Measurements from ENCODE around the gene IFIT1B. TPM values are rescaled to one million over a fixed set of nuclear protein-coding genes. Genes with fewer than 3 reads are reported as not detected.

Gene IFIT1B
- total and polyA plus RNA-seq, 4 experiments from 2014 or later = not detected

GRCh38 chr10:89421018-89421476 is 43.2 kb downstream of the IFIT1B start:
- H3K4me1 ChIP-seq (ENCODE audit: insufficient read depth, low read length) = peaks cover 38% of the 10 kb centered on the region
- H3K4me3 ChIP-seq (ENCODE audit: low read length in 2 of 2) = no peak overlapping the region
- H3K4me1 Mint-ChIP-seq = peaks cover 27 to 41% (median 33%) of the 10 kb centered on the region in 4 donors
- no peaks in the 10 kb centered on the region for H3K9me3 Mint-ChIP-seq
- CTCF ChIA-PET (ENCODE audit: partially characterized antibody) = interaction anchor here (1.1 kb wide), 1 partner anchor 141 kb away, joined by 3 read pairs; no protein-coding TSS in a partner anchor
- POLR2A ChIA-PET (ENCODE audit: partially characterized antibody) = no interaction called here
- no peak overlapping the region for H3K27ac ChIP-seq (ENCODE audit: low read depth, low read length)
- intact Hi-C loops (cut with micrococcal nuclease) = loop anchor here (10.0 kb wide), 1 partner anchor 374 kb away; no protein-coding TSS in a partner anchor
- DNase-seq = no peak
- no peaks in the 10 kb centered on the region for H3K9me3 ChIP-seq (ENCODE audit: control insufficient read depth in 1 of 2, low read length in 2 of 2)
- H3K27ac Mint-ChIP-seq = peak overlapping the region in 6 of 7 donors; percentile 5 to 71 (median 50)
- peaks cover 12 to 37% of the 10 kb centered on the region in 2 donors for H3K36me3 Mint-ChIP-seq
- H3K36me3 ChIP-seq (ENCODE audit: insufficient read depth, low read length) = peaks cover 7% of the 10 kb centered on the region
- no peaks in the 10 kb centered on the region for H3K27me3 ChIP-seq (ENCODE audit: insufficient read depth, low read length)
- H3K4me3 Mint-ChIP-seq = peak overlapping the region in 2 of 8 donors; percentile 17 to 31
- no peaks in the 10 kb centered on the region for H3K27me3 Mint-ChIP-seq

- Mint-ChIP-seq H3K4me3 (no peak overlapping the region), H3K27ac (no peak overlapping the region), H3K36me3 (peaks cover 8 to 19% of the 10 kb centered on the region in 2 donors), H3K4me1 (peaks cover 4 to 13% (median 7%) of the 10 kb centered on the region in 4 donors), H3K27me3 (peaks cover 0 to 3% of the 10 kb centered on the region in 2 donors), H3K9me3 (no peaks in the 10 kb centered on the region)
- CTCF ChIA-PET (ENCODE audit: partially characterized antibody) = interaction anchor here (1.2 kb wide), 1 partner anchor 1363 kb away, joined by 3 read pairs; no protein-coding TSS in a partner anchor
- Histone ChIP-seq H3K4me1 (ENCODE audit: insufficient read depth, low read length) (no peaks in the 10 kb centered on the region), H3K36me3 (ENCODE audit: insufficient read depth, low read length) (no peaks in the 10 kb centered on the region), H3K27me3 (ENCODE audit: insufficient read depth, low read length) (no peaks in the 10 kb centered on the region), H3K4me3 (ENCODE audit: low read length in 2 of 2) (no peak overlapping the region), H3K27ac (ENCODE audit: low read depth, low read length) (no peak overlapping the region), H3K9me3 (ENCODE audit: control insufficient read depth in 1 of 2, low read length in 2 of 2) (no peaks in the 10 kb centered on the region)
- no peak for DNase-seq
- POLR2A ChIA-PET (ENCODE audit: partially characterized antibody) = no interaction called here
- intact Hi-C loops (cut with micrococcal nuclease) = loop anchor here (5.0 to 10.0 kb wide), 2 partner anchors 370 to 1362 kb away; no protein-coding TSS in a partner anchor
These were observed 47.1 kb downstream of the IFIT1B start for GRCh38 chr10:89425000-89425399.

- peaks cover under 1 to 8% of the 10 kb centered on the region in 2 donors for H3K36me3 Mint-ChIP-seq
- no peaks in the 10 kb centered on the region for H3K36me3 ChIP-seq (ENCODE audit: insufficient read depth, low read length)
- intact Hi-C loops (cut with micrococcal nuclease) = loop anchor here (1.0 to 10.0 kb wide), 4 partner anchors 12 to 1361 kb away; partner anchors contain the start of gene IFIT5
- ChIA-PET CTCF (ENCODE audit: partially characterized antibody) (interaction anchor here (0.7 to 1.4 kb wide), 4 partner anchors 9 to 1361 kb away, joined by 3 to 4 read pairs (median 3); no protein-coding TSS in a partner anchor), POLR2A (ENCODE audit: partially characterized antibody) (no interaction called here)
- H3K9me3 Mint-ChIP-seq = no peaks in the 10 kb centered on the region
- no peak overlapping the region for H3K4me3 Mint-ChIP-seq
- no peaks in the 10 kb centered on the region for H3K9me3 ChIP-seq (ENCODE audit: control insufficient read depth in 1 of 2, low read length in 2 of 2)
- no peak overlapping the region for H3K27ac ChIP-seq (ENCODE audit: low read depth, low read length)
- no peak overlapping the region for H3K27ac Mint-ChIP-seq
- peaks cover 0 to 2% (median 1%) of the 10 kb centered on the region in 4 donors for H3K4me1 Mint-ChIP-seq
- H3K4me1 ChIP-seq (ENCODE audit: insufficient read depth, low read length) = no peaks in the 10 kb centered on the region
- no peaks in the 10 kb centered on the region for H3K27me3 ChIP-seq (ENCODE audit: insufficient read depth, low read length)
- DNase-seq = peak in 3 of 5 donors; percentile 21 to 35 (median 28)
- H3K4me3 ChIP-seq (ENCODE audit: low read length in 2 of 2) = no peak overlapping the region
- H3K27me3 Mint-ChIP-seq = peaks cover 0 to 3% of the 10 kb centered on the region in 2 donors
These were observed 48.5 kb downstream of the IFIT1B start for GRCh38 chr10:89426230-89426868.

GRCh38 chr10:89427629-89428028 is 49.8 kb downstream of the IFIT1B start:
- peaks cover 0 to 2% of the 10 kb centered on the region in 2 donors for H3K36me3 Mint-ChIP-seq
- CTCF ChIA-PET (ENCODE audit: partially characterized antibody) = interaction anchor here (0.8 to 1.3 kb wide), 3 partner anchors 9 to 137 kb away, joined by 3 read pairs; no protein-coding TSS in a partner anchor
- peaks cover 0 to 3% of the 10 kb centered on the region in 2 donors for H3K27me3 Mint-ChIP-seq
- no peaks in the 10 kb centered on the region for H3K9me3 Mint-ChIP-seq
- Histone ChIP-seq H3K27ac (ENCODE audit: low read depth, low read length) (no peak overlapping the region), H3K27me3 (ENCODE audit: insufficient read depth, low read length) (no peaks in the 10 kb centered on the region), H3K4me3 (ENCODE audit: low read length in 2 of 2) (no peak overlapping the region), H3K4me1 (ENCODE audit: insufficient read depth, low read length) (no peaks in the 10 kb centered on the region), H3K36me3 (ENCODE audit: insufficient read depth, low read length) (no peaks in the 10 kb centered on the region), H3K9me3 (ENCODE audit: control insufficient read depth in 1 of 2, low read length in 2 of 2) (no peaks in the 10 kb centered on the region)
- DNase-seq = no peak
- intact Hi-C loops (cut with micrococcal nuclease) = loop anchor here (5.0 to 10.0 kb wide), 2 partner anchors 367 to 1360 kb away; no protein-coding TSS in a partner anchor
- POLR2A ChIA-PET (ENCODE audit: partially characterized antibody) = no interaction called here
- H3K4me3 Mint-ChIP-seq = no peak overlapping the region
- H3K4me1 Mint-ChIP-seq = no peaks in the 10 kb centered on the region
- H3K27ac Mint-ChIP-seq = peak overlapping the region in 1 of 7 donors; percentile 37

GRCh38 chr10:89428877-89429276 is 51.0 kb downstream of the IFIT1B start:
- Mint-ChIP-seq H3K36me3 (no peaks in the 10 kb centered on the region), H3K27ac (no peak overlapping the region), H3K4me3 (no peak overlapping the region), H3K27me3 (peaks cover 0 to 3% of the 10 kb centered on the region in 2 donors), H3K9me3 (no peaks in the 10 kb centered on the region), H3K4me1 (no peaks in the 10 kb centered on the region)
- H3K27ac ChIP-seq (ENCODE audit: low read depth, low read length) = no peak overlapping the region
- no peaks in the 10 kb centered on the region for H3K27me3 ChIP-seq (ENCODE audit: insufficient read depth, low read length)
- intact Hi-C loops (cut with micrococcal nuclease) = loop anchor here (5.0 to 10.0 kb wide), 2 partner anchors 366 to 1358 kb away; no protein-coding TSS in a partner anchor
- ChIA-PET CTCF (ENCODE audit: partially characterized antibody) (interaction anchor here (0.7 to 1.3 kb wide), 3 partner anchors 11 to 526 kb away, joined by 3 to 4 read pairs (median 3); no protein-coding TSS in a partner anchor), POLR2A (ENCODE audit: partially characterized antibody) (no interaction called here)
- no peaks in the 10 kb centered on the region for H3K4me1 ChIP-seq (ENCODE audit: insufficient read depth, low read length)
- no peaks in the 10 kb centered on the region for H3K9me3 ChIP-seq (ENCODE audit: control insufficient read depth in 1 of 2, low read length in 2 of 2)
- no peak overlapping the region for H3K4me3 ChIP-seq (ENCODE audit: low read length in 2 of 2)
- no peak for DNase-seq
- H3K36me3 ChIP-seq (ENCODE audit: insufficient read depth, low read length) = no peaks in the 10 kb centered on the region

- ChIA-PET CTCF (ENCODE audit: partially characterized antibody) (no interaction called here), POLR2A (ENCODE audit: partially characterized antibody) (no interaction called here)
- Histone ChIP-seq H3K36me3 (ENCODE audit: insufficient read depth, low read length) (no peaks in the 10 kb centered on the region), H3K27me3 (ENCODE audit: insufficient read depth, low read length) (no peaks in the 10 kb centered on the region), H3K27ac (ENCODE audit: low read depth, low read length) (no peak overlapping the region), H3K4me3 (ENCODE audit: low read length in 2 of 2) (no peak overlapping the region), H3K9me3 (ENCODE audit: control insufficient read depth in 1 of 2, low read length in 2 of 2) (no peaks in the 10 kb centered on the region), H3K4me1 (ENCODE audit: insufficient read depth, low read length) (no peaks in the 10 kb centered on the region)
- H3K27ac Mint-ChIP-seq = no peak overlapping the region
- intact Hi-C loops (cut with micrococcal nuclease) = no loop called here
- no peaks in the 10 kb centered on the region for H3K4me1 Mint-ChIP-seq
- no peaks in the 10 kb centered on the region for H3K9me3 Mint-ChIP-seq
- no peaks in the 10 kb centered on the region for H3K36me3 Mint-ChIP-seq
- no peak for DNase-seq
- no peak overlapping the region for H3K4me3 Mint-ChIP-seq
- peaks cover 12% of the 10 kb centered on the region in 2 donors for H3K27me3 Mint-ChIP-seq
These were observed 54.1 kb downstream of the IFIT1B start for GRCh38 chr10:89431977-89432376.
